Measurements from ENCODE around the gene NOTCH1.

- TF ChIP-seq ZNF747 (CRISPR knock-in tag; IDR thresholded peaks at IDR 0.05; ENCODE audit: borderline replicate concordance) (no peak), SMAD9 (CRISPR knock-in tag; IDR thresholded peaks at IDR 0.05) (no peak), NFYB (CRISPR knock-in tag; IDR thresholded peaks at IDR 0.05) (no peak), SNAPC5 (CRISPR knock-in tag; IDR thresholded peaks at IDR 0.05; ENCODE audit: borderline replicate concordance) (no peak), SIN3A (IDR thresholded peaks at IDR 0.05; ENCODE audit: borderline replicate concordance, low read depth, low read length) (no peak), POLR2A (IDR thresholded peaks at IDR 0.05; ENCODE audit: insufficient read depth in 1 of 2, low read depth in 2 of 2, low read length in 2 of 2) (no peak), TOPORS (CRISPR knock-in tag; IDR thresholded peaks at IDR 0.05) (no peak), MYNN (CRISPR knock-in tag; IDR thresholded peaks at IDR 0.05; ENCODE audit: low read depth) (no peak), CTCF (CRISPR knock-in tag; IDR thresholded peaks at IDR 0.05) (no peak)
These were observed 49.7 kb downstream of the NOTCH1 start for GRCh38 chr9:136496181-136496580.
